Effector memory CD8-positive, alpha-beta T cell (primary cell): ENCODE data around the gene PINK1.

ENCODE experiments used
- ATAC-seq: fragments of 150-1000 bp; cut with Tn5 transposase; replicated peaks from 2 replicates; pipeline ENCODE4 v1.10.0; 2021; ENCODE audit warnings: mild to moderate bottlenecking, moderate library complexity
- DNase-seq, 3 experiments: peaks; one replicate each; pipeline ENCODE4 v3.0.0; 2021
- H3K27ac Mint-ChIP-seq, 2 donors: one replicate each; pipeline ENCODE4 v1.8.0; 2022; ENCODE audit warnings: mild to moderate bottlenecking in 2 of 2, mixed read lengths in 2 of 2, moderate library complexity in 2 of 2
- H3K27me3 Mint-ChIP-seq, 2 donors: one replicate each; pipeline ENCODE4 v1.8.0; 2022; ENCODE audit warnings: mixed read lengths in 2 of 2
- H3K36me3 Mint-ChIP-seq: one replicate; pipeline ENCODE4 v1.8.0; 2022; ENCODE audit warnings: mild to moderate bottlenecking, moderate library complexity, mixed read lengths; ENCODE audit not compliant: insufficient read depth
- H3K4me1 Mint-ChIP-seq, 2 donors: one replicate each; pipeline ENCODE4 v1.8.0; 2022; ENCODE audit warnings: low read depth in 2 of 2, mixed read lengths in 2 of 2
- H3K4me3 Mint-ChIP-seq, 2 donors: one replicate each; pipeline ENCODE4 v1.8.0; 2022; ENCODE audit warnings: mild to moderate bottlenecking in 2 of 2, mixed read lengths in 2 of 2, moderate library complexity in 2 of 2
- H3K9me3 Mint-ChIP-seq, 2 donors: one replicate each; pipeline ENCODE4 v1.8.0; 2022; ENCODE audit warnings: mixed read lengths in 2 of 2

PINK1 gene

DNA sequence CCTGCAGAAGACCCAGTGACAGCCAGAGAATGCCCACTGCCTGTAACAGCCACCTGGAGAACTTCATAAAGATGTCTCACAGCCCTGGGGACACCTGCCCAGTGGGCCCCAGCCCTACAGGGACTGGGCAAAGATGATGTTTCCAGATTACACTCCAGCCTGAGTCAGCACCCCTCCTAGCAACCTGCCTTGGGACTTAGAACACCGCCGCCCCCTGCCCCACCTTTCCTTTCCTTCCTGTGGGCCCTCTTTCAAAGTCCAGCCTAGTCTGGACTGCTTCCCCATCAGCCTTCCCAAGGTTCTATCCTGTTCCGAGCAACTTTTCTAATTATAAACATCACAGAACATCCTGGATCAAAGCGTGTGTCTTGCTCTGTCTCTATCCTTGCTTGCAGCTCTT, 14.7 kb upstream of the PINK1 start:
- Mint-ChIP-seq H3K4me3 (no peak overlapping the region), H3K27ac (no peak overlapping the region), H3K9me3 (no peaks in the 10 kb centered on the region), H3K4me1 (no peaks in the 10 kb centered on the region), H3K36me3 (no peaks in the 10 kb centered on the region), H3K27me3 (peaks cover 11 to 37% of the 10 kb centered on the region in 2 donors)
- DNase-seq (no peak), ATAC-seq (no peak)

DNA sequence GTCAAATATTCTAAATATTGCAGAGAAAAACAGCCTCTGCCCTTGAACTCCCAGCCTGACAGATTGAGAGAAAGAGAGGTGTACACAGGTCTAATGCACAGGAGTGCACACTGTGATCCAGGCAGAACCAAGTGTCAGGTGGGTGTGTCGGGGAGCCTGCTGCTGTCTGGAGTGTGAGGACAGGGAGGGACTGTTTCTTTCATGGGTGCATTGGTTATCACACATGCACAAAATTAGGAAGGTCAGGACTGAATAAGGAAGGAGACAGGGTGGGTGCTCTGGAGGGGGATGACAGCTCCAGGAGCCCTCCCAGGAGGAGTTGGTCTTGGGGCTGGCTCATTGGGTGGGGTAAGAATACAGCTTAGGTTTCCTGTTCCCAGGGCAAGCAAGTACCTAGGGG, 13.3 kb upstream of the PINK1 start:
- ATAC-seq (no peak), DNase-seq (no peak)
- Mint-ChIP-seq H3K36me3 (no peaks in the 10 kb centered on the region), H3K4me1 (no peaks in the 10 kb centered on the region), H3K27me3 (peaks cover 11 to 37% of the 10 kb centered on the region in 2 donors), H3K9me3 (no peaks in the 10 kb centered on the region), H3K27ac (no peak overlapping the region), H3K4me3 (no peak overlapping the region)

DNA sequence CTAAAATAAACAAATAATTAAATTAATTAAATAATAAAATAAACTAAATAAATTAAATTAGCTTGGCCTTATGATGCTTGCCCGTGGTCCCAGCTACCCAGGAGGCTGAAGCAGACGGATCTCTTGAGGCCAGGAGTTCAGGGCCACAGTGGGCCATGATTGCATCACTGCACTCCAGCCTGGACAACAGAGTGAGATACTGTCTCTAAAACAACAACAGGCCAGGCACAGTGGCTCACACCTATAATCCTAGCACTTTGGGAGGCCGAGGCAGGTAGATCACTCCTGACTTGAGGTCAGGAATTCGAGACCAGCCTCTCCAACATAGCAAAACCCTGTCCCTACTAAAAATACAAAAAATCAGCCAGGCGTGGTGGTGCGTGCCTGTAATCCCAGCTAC, 12.2 kb upstream of the PINK1 start:
- Mint-ChIP-seq H3K27ac (no peak overlapping the region), H3K4me1 (no peaks in the 10 kb centered on the region), H3K9me3 (no peaks in the 10 kb centered on the region), H3K4me3 (no peak overlapping the region), H3K36me3 (no peaks in the 10 kb centered on the region), H3K27me3 (peaks cover 11 to 32% of the 10 kb centered on the region in 2 donors)
- ATAC-seq: no peak
- no peak for DNase-seq

DNA sequence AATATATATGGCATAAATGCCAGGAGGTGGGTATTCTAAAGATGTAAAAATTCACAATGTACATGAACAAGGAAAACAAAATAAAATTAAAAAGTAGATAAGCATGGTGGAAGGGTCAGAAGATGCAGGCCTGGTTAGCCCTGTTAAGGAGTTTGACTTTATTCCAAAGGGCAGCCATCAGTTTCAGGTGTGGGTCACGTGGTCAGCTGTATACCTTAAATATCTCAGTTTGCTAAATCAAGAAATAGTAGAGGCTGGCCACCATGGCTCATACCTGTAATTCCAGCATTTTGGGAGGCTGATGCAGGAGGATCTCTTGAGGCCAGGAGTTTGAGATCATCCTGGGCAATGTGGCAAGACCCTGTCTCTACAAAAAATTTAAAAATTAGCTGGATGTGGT, 8.5 kb upstream of the PINK1 start:
- H3K27me3 Mint-ChIP-seq: peaks cover 0 to 25% of the 10 kb centered on the region in 2 donors
- H3K4me1 Mint-ChIP-seq: no peaks in the 10 kb centered on the region
- no peaks in the 10 kb centered on the region for H3K36me3 Mint-ChIP-seq
- no peaks in the 10 kb centered on the region for H3K9me3 Mint-ChIP-seq
- no peak overlapping the region for H3K27ac Mint-ChIP-seq
- DNase-seq: no peak
- ATAC-seq: no peak
- no peak overlapping the region for H3K4me3 Mint-ChIP-seq

DNA sequence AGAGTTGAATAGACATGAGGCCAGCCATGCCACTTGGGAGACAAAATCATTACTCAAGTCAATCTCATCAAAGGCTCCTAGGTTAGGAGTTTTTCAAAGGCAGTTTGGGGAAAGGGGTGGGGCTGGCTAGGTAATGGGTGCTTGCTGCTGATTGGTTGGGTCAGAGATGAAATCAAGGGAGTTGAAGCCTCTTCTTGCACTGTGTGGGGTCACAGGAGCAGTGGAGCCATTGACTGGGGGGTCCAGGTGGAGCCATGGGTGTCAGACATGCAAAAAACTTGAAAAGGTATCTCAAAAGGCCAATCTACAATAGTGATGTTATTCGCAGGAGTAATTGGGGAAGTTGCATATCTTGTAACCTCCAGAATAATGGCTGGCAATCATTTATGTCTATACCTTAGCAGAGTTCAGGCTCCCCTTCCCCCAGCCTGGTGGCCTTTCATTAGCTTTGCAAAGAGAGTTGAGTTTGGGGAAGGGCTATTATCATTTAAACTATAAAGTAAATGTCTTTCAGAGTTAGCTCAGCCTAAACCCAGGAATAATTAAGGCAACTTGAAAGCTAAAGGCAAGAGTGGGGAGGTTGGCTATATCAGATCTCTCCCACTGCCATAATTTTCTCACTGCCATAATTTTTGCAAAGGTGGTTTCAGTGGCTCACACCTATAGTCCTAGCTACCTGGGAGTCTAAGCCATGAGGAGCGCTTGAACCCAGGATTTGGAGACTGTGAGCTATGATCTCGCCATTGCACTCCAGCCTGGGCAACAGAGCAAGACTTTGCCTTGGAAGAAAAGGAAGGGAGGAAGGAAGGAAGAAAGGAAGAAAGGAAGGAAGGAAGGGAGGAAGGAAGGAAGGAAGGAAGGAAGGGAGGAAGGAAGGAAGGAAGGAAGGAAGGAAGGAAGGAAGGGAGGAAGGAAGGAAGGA, 7.8 kb upstream of the PINK1 start:
- DNase-seq (no peak), ATAC-seq (no peak)
- H3K9me3 Mint-ChIP-seq: no peaks in the 10 kb centered on the region
- H3K27me3 Mint-ChIP-seq: peaks cover 0 to 18% of the 10 kb centered on the region in 2 donors
- no peak overlapping the region for H3K27ac Mint-ChIP-seq
- no peak overlapping the region for H3K4me3 Mint-ChIP-seq
- H3K4me1 Mint-ChIP-seq: no peaks in the 10 kb centered on the region
- no peaks in the 10 kb centered on the region for H3K36me3 Mint-ChIP-seq

DNA sequence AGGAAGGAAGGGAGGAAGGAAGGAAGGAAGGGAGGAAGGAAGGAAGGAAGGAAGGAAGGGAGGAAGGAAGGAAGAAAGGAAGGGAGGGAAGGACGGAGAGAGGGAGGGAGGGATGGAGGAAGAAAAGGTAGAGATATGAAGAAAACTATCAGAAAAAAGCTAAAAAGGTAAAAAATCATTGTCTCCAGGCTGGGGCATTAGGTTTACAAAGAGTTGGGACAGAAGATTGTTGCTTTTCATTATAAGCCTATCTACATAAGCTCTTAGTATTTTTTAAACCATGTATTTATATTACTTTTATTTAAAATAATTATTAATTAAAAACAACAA, 7.2 kb upstream of the PINK1 start:
- DNase-seq (no peak), ATAC-seq (no peak)
- Mint-ChIP-seq H3K4me3 (no peak overlapping the region), H3K9me3 (no peaks in the 10 kb centered on the region), H3K27ac (no peak overlapping the region), H3K4me1 (no peaks in the 10 kb centered on the region), H3K36me3 (no peaks in the 10 kb centered on the region), H3K27me3 (peaks cover 0 to 18% of the 10 kb centered on the region in 2 donors)

DNA sequence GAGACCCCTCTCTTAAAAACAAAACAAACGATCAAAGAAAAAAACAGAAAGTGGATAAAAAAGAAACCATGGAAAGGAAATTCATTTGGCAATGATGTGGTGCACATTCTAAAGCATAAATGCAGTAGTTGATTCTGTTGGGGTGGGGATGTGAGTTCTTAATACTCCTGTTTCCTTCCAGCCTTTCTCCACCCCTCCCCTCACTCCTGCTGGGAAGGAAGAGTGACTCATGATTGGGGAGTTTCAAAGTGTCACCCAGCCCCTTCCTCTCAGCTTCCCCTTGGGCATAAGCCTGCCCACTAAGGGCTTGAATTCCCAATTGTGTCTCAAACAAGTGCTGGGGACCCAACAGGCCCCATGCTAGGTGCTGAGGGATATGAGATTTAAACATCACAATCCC, 6.7 kb upstream of the PINK1 start:
- no peak for DNase-seq
- Mint-ChIP-seq H3K9me3 (no peaks in the 10 kb centered on the region), H3K4me1 (no peaks in the 10 kb centered on the region), H3K27ac (no peak overlapping the region), H3K4me3 (no peak overlapping the region), H3K27me3 (peaks cover 0 to 18% of the 10 kb centered on the region in 2 donors), H3K36me3 (no peaks in the 10 kb centered on the region)
- ATAC-seq: no peak

DNA sequence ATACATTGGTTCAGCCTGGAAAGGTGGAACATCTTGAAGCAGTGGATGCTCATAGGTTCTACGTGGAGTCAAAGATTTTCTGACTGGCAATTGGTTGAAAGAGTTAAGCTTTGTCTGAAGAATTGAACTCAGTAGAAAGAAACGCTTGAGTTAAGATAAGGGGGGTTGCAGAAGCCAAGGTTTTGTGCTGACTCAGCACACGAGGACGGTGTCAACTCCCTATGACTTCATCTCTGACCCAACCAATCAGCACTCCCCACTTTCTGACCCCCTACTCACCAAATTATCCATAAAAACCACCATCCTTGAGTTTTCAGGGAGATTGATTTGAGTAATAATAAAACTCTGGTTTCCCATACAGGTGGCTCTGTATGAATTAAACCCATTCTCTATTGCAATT, 2.5 kb upstream of the PINK1 start:
- peaks cover 5% of the 10 kb centered on the region in 2 donors for H3K4me1 Mint-ChIP-seq
- H3K27me3 Mint-ChIP-seq: peaks cover 0 to 18% of the 10 kb centered on the region in 2 donors
- peaks cover 4% of the 10 kb centered on the region for H3K36me3 Mint-ChIP-seq
- ATAC-seq (no peak), DNase-seq (no peak)
- no peak overlapping the region for H3K27ac Mint-ChIP-seq
- no peaks in the 10 kb centered on the region for H3K9me3 Mint-ChIP-seq
- no peak overlapping the region for H3K4me3 Mint-ChIP-seq

DNA sequence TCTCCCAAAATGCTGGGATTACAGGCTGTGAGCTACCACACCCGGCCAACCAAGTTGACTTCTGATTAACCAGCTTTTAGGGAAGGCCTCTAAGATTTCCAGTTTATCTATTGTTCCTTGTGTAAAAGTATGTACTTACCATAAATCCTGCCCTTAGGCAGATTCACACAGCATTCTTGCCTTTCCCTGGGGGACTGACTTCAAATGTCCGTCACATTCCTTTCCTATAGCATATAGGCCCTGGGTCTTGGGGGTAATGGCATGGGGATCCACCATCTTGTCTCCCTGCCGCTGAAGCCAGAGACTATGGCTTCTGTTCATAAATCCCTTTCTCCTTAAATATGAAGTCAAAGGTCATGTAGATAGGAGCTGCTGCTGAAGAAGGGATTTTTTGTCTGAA, 872 bp upstream of the PINK1 start:
- ATAC-seq (no peak), DNase-seq (no peak)
- Mint-ChIP-seq H3K36me3 (peaks cover 7% of the 10 kb centered on the region), H3K9me3 (no peaks in the 10 kb centered on the region), H3K4me1 (peaks cover 10 to 11% of the 10 kb centered on the region in 2 donors), H3K27me3 (peaks cover 0 to 12% of the 10 kb centered on the region in 2 donors), H3K4me3 (peak overlapping the region; percentile 62 to 63), H3K27ac (peak overlapping the region in 1 of 2 donors; percentile 53)

DNA sequence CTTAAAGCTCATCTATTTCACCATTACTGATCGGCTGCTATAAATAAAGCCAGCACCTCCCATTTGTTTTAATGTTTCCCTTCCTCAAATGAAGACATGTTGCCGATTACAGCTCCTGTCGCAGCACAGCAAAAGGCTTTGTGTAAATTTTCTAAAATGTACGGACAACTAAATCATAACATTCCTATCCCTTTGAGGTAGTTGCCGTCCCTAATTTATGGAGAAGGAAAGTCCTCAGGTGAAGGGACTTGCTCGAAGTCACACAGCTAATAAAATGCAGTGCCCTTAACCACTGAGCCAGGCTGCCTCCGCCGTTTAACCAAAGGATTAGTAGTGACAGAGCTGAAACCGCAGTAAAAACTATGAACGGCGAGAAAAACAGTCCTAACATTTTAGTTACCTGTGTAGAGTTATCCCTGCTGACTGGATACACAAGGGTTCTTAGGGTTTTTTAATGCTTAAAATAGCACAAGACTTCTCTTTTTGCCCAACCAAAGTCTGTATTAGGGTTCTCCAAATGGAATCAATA, 871 bp downstream of the PINK1 start:
- Mint-ChIP-seq H3K36me3 (peaks cover 17% of the 10 kb centered on the region), H3K4me1 (peaks cover 10 to 11% of the 10 kb centered on the region in 2 donors), H3K27me3 (no peaks in the 10 kb centered on the region), H3K27ac (peak overlapping the region; percentile 44 to 83), H3K9me3 (no peaks in the 10 kb centered on the region), H3K4me3 (peak overlapping the region; percentile 86)
- peak in 1 of 3 experiments; percentile 16 for DNase-seq
- peak; percentile 18 for ATAC-seq

DNA sequence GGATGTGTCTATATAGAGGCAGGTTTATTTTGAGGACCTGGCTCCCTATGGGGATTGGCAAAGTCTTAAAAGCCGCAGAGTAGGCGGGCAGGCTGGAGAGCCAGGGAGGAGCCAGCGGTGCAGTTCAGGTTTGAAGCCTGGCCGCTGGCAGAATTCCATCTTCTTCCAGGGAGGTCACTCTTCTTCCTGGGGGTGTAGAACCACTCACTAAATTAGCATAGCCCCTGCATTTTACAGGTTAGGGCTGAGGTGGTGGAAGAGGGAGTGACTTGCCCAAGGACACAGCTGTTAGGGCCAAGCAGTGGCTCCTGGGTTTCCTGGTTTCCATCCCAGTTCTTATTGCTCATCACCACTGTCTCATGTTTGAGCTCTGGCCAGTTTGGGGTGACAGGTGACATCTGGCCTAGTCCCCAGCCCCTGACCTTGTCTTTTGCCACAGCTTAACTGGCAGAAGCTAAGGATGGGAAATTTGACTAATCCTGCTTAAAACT, 1.4 kb downstream of the PINK1 start:
- peak; percentile 31 for ATAC-seq
- no peak for DNase-seq
- no peaks in the 10 kb centered on the region for H3K27me3 Mint-ChIP-seq
- H3K4me1 Mint-ChIP-seq: peaks cover 10 to 11% of the 10 kb centered on the region in 2 donors
- peak overlapping the region; percentile 44 to 83 for H3K27ac Mint-ChIP-seq
- no peaks in the 10 kb centered on the region for H3K9me3 Mint-ChIP-seq
- peak overlapping the region; percentile 86 for H3K4me3 Mint-ChIP-seq
- peaks cover 17% of the 10 kb centered on the region for H3K36me3 Mint-ChIP-seq

DNA sequence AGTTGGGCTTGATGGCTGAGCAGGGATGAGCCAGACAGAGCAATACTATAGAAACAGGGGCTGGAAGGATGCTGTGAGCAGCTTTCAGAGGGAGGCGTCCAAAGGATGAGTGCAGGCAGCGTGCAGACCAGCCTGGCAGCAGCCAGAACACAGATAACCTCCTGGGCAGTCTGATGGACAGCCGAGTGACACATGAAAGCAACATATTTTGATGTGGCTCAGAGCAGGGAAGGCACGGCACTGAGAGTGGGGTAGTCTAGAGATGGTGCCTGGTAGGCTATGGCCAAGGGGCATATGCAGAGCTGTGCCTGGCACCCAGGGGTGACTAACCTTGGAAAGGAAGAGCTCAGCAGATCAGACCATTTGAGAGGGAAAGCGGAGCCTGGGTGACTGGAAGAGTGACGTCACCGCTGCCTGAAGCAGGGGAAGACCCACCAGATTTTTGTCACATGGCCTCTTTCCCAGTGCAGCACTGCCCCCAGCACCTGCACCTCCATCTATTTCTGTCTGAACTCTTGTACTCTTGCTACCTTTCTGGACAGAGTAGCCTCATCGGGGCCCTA, 3.6 kb downstream of the PINK1 start:
- no peak for ATAC-seq
- peak overlapping the region; percentile 27 to 68 for H3K27ac Mint-ChIP-seq
- H3K9me3 Mint-ChIP-seq: no peaks in the 10 kb centered on the region

DNA sequence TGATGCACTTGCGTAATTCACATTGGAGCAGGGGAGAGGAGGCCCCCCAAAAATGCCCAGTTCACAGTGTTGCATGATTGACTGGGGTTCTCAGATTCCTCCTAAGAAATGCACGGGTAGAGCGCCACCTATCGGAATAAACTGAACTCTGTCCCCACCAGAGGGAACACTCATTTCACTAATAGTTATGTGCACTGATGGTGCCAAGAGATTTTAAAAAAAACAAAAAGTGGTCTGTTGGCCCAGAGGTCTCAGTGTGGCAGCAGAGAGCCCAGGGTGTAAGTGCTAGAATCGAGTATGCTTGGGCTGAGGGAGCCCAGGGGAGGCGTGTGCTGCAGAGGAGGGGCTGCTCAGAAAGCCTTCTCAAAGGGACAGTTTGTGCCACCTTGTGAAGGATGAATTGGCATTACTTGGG, 6.9 kb downstream of the PINK1 start:
- Mint-ChIP-seq H3K36me3 (peaks cover 29% of the 10 kb centered on the region), H3K27me3 (no peaks in the 10 kb centered on the region), H3K4me1 (peaks cover 6 to 11% of the 10 kb centered on the region in 2 donors), H3K9me3 (no peaks in the 10 kb centered on the region), H3K4me3 (no peak overlapping the region), H3K27ac (no peak overlapping the region)
- ATAC-seq (peak; percentile 75), DNase-seq (peak; percentile 58 to 60 (median 59))

More for the DNA sequence above, 3.6 kb downstream of the PINK1 start:
- H3K36me3 Mint-ChIP-seq: peaks cover 20% of the 10 kb centered on the region
- peaks cover 12 to 17% of the 10 kb centered on the region in 2 donors for H3K4me1 Mint-ChIP-seq
- H3K4me3 Mint-ChIP-seq: no peak overlapping the region
- H3K27me3 Mint-ChIP-seq: no peaks in the 10 kb centered on the region
- DNase-seq: no peak

DNA sequence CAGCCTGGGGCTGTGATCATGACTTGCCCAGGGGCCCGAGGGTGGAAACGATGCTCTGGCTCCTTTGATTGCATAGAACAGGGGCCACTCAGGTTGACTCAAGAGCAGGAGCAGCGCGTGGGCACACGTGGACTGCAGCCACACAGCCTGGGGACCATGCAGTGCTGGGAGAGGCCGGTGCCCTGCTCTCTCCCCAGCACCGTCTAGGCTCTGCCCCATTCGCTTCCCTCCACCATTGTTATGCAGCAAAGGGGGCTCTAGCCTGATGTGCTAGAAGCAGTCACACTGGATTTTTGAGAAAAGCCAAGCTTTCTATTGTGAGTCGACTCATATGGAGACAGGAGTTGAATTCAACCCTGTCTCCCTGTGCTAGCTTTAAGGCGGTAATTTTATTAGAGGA, 8.7 kb downstream of the PINK1 start:
- Mint-ChIP-seq H3K4me3 (no peak overlapping the region), H3K27ac (no peak overlapping the region), H3K36me3 (peaks cover 24% of the 10 kb centered on the region), H3K27me3 (no peaks in the 10 kb centered on the region), H3K9me3 (no peaks in the 10 kb centered on the region), H3K4me1 (peaks cover 2 to 6% of the 10 kb centered on the region in 2 donors)
- DNase-seq (no peak), ATAC-seq (no peak)
